Gastrocnemius medialis (tissue), 4 donors: Measurements from ENCODE around the gene MAD2L2.

Source experiments
- CTCF ChIP-seq, 5 experiments: fragments of 450-650 bp in 3 of 5; fragments of 200-600 bp in 2 of 5; sonication (generic) in 2 of 5; IDR thresholded peaks in 4 of 5; conservative IDR thresholded peaks in 1 of 5; 1 replicate in 4 of 5; 2 replicates in 1 of 5; pipeline ENCODE4 v1.5.1; 2016 to 2019; ENCODE audit warnings: antibody characterized with exemption in 5 of 5, mild to moderate bottlenecking in 3 of 5, moderate library complexity in 3 of 5
- POLR2A ChIP-seq, 2 donors: fragments of 450-650 bp; IDR thresholded peaks; one replicate each; pipeline ENCODE4 v1.6.1; 2017; ENCODE audit warnings: antibody characterized with exemption in 2 of 2, mild to moderate bottlenecking in 2 of 2, moderate library complexity in 2 of 2

- TF ChIP-seq CTCF (IDR thresholded peaks at IDR 0.05 in 4 of 5, conservative IDR thresholded peaks at IDR 0.05 in 1 of 5) (no peak), POLR2A (IDR thresholded peaks at IDR 0.05) (peak; percentile 46 to 63)
Measured at GRCh38 chr1:11681071-11681771, at the start of gene MAD2L2.
